ENCODE measurements around the gene WDFY4. TPM values are rescaled to one million over a fixed set of nuclear protein-coding genes. Genes with fewer than 3 reads are reported as not detected.

Gene WDFY4
- polyA plus RNA-seq, 1 of the 3 experiments (the other 2 are of a cell fraction), result not detected

DNA sequence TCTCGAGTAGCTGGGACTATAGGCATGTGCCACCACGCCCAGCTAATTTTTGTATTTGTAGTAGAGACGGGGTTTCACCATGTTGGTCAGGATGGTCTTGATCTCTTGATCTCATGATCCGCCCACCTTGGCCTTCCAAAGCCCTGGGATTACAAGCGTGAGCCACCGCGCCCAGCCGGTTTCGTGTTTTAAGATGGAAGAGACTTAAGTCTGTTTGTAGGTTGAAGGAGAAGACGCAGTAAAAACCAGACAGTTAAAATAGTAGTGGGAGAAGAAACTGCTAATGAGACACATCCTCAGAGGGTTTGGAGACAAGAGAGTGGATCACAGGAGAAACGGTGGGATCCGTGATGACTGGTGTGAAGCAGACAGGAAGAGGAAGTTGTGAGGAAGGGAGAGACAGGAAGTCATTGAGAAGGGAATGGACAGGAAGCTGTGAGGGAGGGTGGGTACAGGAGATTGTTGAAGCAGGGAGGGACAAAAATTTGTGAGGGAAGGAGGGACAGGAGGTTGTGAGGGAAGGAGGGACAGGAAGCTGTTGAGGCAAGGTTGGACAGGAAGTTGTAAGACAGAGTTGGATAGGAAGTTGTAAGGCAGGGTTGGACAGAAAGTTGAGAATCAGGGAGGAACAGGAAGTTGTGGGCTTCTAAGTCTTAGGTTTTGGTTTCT, 115.5 kb downstream of the WDFY4 start:
- no peak overlapping the region for H3K27ac ChIP-seq (ENCODE audit: low read depth in 2 of 2, low read length in 1 of 2)
- no peaks in the 10 kb centered on the region for H3K27me3 ChIP-seq (ENCODE audit: insufficient read depth)
- 56% methylated on average over 12 of the region's 12 CpGs for WGBS (ENCODE audit: low lambda C conversion rate)
- H3F3A ChIP-seq (replicated peaks; ENCODE audit: insufficient read depth), result no peaks in the 10 kb centered on the region
- no peak overlapping the region for H3K4me3 ChIP-seq (ENCODE audit: low read depth in 2 of 2, low read length in 1 of 2)
- no peaks in the 10 kb centered on the region for H3K36me3 ChIP-seq (replicated peaks in 1 of 2; ENCODE audit: control insufficient read depth in 1 of 2, insufficient read depth in 2 of 2, low read length in 1 of 2)
- no peak overlapping the region for H2AFZ ChIP-seq (ENCODE audit: low read depth)
- H4K20me1 ChIP-seq (ENCODE audit: insufficient read depth), result no peaks in the 10 kb centered on the region
- no peak for DNase-seq
- peaks cover 0 to 16% of the 10 kb centered on the region in 2 experiments; a peak in 1 of 4 replicates for H3K4me1 ChIP-seq (ENCODE audit: control insufficient read depth in 1 of 2, insufficient read depth in 2 of 2, low read depth in 1 of 2, low read length in 1 of 2)
- no peaks in the 10 kb centered on the region for H3K9me2 ChIP-seq
- H3K9ac ChIP-seq, result no peak overlapping the region
- H3K79me2 ChIP-seq (ENCODE audit: insufficient read depth), result no peaks in the 10 kb centered on the region
- POLR2A ChIA-PET, result no interaction called here
- no peak for TF ChIP-seq RXRA (IDR thresholded peaks at IDR 0.05; ENCODE audit: borderline replicate concordance, low read depth)
- no peak for TF ChIP-seq CHD2 (IDR thresholded peaks at IDR 0.05; ENCODE audit: low read length, partially characterized antibody)
- no peak for TF ChIP-seq FOXM1 (IDR thresholded peaks at IDR 0.05; ENCODE audit: low read depth)
- TF ChIP-seq, protein P1, sequence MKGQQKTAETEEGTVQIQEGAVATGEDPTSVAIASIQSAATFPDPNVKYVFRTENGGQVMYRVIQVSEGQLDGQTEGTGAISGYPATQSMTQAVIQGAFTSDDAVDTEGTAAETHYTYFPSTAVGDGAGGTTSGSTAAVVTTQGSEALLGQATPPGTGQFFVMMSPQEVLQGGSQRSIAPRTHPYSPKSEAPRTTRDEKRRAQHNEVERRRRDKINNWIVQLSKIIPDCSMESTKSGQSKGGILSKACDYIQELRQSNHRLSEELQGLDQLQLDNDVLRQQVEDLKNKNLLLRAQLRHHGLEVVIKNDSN (IDR thresholded peaks at IDR 0.05; ENCODE audit: borderline replicate concordance, low read depth), result no peak
- no peak for TF ChIP-seq NRF1 (IDR thresholded peaks at IDR 0.05; ENCODE audit: low read depth, low read length)
- TF ChIP-seq TAF1 (IDR thresholded peaks at IDR 0.05; ENCODE audit: borderline replicate concordance, low read depth, low read length), result no peak
- TF ChIP-seq ELF1 (IDR thresholded peaks at IDR 0.05), result no peak
- TF ChIP-seq GATA2 (CRISPR knock-in tag; IDR thresholded peaks at IDR 0.05), result no peak
- TF ChIP-seq RCOR1 (IDR thresholded peaks at IDR 0.05; ENCODE audit: low read length), result no peak
- TF ChIP-seq NFIC (IDR thresholded peaks at IDR 0.05; ENCODE audit: borderline replicate concordance), result no peak
- TF ChIP-seq, protein P2, sequence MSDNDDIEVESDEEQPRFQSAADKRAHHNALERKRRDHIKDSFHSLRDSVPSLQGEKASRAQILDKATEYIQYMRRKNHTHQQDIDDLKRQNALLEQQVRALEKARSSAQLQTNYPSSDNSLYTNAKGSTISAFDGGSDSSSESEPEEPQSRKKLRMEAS (IDR thresholded peaks at IDR 0.05; ENCODE audit: low read depth), result no peak
- TF ChIP-seq, protein P3, sequence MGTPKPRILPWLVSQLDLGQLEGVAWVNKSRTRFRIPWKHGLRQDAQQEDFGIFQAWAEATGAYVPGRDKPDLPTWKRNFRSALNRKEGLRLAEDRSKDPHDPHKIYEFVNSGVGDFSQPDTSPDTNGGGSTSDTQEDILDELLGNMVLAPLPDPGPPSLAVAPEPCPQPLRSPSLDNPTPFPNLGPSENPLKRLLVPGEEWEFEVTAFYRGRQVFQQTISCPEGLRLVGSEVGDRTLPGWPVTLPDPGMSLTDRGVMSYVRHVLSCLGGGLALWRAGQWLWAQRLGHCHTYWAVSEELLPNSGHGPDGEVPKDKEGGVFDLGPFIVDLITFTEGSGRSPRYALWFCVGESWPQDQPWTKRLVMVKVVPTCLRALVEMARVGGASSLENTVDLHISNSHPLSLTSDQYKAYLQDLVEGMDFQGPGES (IDR thresholded peaks at IDR 0.05; ENCODE audit: low read depth, low read length), result no peak
- TF ChIP-seq, protein P4, sequence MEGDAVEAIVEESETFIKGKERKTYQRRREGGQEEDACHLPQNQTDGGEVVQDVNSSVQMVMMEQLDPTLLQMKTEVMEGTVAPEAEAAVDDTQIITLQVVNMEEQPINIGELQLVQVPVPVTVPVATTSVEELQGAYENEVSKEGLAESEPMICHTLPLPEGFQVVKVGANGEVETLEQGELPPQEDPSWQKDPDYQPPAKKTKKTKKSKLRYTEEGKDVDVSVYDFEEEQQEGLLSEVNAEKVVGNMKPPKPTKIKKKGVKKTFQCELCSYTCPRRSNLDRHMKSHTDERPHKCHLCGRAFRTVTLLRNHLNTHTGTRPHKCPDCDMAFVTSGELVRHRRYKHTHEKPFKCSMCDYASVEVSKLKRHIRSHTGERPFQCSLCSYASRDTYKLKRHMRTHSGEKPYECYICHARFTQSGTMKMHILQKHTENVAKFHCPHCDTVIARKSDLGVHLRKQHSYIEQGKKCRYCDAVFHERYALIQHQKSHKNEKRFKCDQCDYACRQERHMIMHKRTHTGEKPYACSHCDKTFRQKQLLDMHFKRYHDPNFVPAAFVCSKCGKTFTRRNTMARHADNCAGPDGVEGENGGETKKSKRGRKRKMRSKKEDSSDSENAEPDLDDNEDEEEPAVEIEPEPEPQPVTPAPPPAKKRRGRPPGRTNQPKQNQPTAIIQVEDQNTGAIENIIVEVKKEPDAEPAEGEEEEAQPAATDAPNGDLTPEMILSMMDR (IDR thresholded peaks at IDR 0.05), result no peak
- no peak for TF ChIP-seq EP300 (IDR thresholded peaks at IDR 0.05; ENCODE audit: borderline replicate concordance in 1 of 2, low read depth in 1 of 2, low read length in 1 of 2)
- TF ChIP-seq TEAD4 (IDR thresholded peaks at IDR 0.05; ENCODE audit: borderline replicate concordance, insufficient read depth), result no peak
- no peak for TF ChIP-seq MEF2A (IDR thresholded peaks at IDR 0.05; ENCODE audit: borderline replicate concordance, low read depth)
- H3K9me3 ChIP-seq, result no peaks in the 10 kb centered on the region
- no peak overlapping the region for H3K4me2 ChIP-seq
- CTCF ChIA-PET, result no interaction called here
